Stimulated activated CD8-positive, alpha-beta memory T cell treated with anti-CD3 and anti-CD28 coated beads, Interleukin-15, amount 100 ng/mL, for 24 hours (primary cell): ENCODE data around the gene HDAC10.
"Not testable (repeated sequence)": the region's sequence is repeated elsewhere in the genome, so short reads cannot be mapped to it uniquely, and the experiment has no call there.

Experiments
- DNase-seq: peaks from one replicate; pipeline ENCODE4 v3.0.0-alpha.2; 2020; ENCODE audit warnings: low read depth

Gene HDAC10

GRCh38 chr22:50284479-50284878 is 33.4 kb upstream of the HDAC10 start:
- no peak for DNase-seq

- DNase-seq = no peak
These were observed 32.8 kb upstream of the HDAC10 start for GRCh38 chr22:50283821-50284220.

GRCh38 chr22:50282361-50283155 is 31.5 kb upstream of the HDAC10 start:
- DNase-seq = no peak

- DNase-seq = no peak
These were observed 30.9 kb upstream of the HDAC10 start for GRCh38 chr22:50281957-50282356.

- DNase-seq = no peak
These were observed 30.3 kb upstream of the HDAC10 start for GRCh38 chr22:50281384-50281760.

GRCh38 chr22:50280708-50281383 is 29.8 kb upstream of the HDAC10 start:
- DNase-seq = no peak

- no peak for DNase-seq
These were observed 29.1 kb upstream of the HDAC10 start for GRCh38 chr22:50280022-50280707.

GRCh38 chr22:50278956-50279619 is 28.0 kb upstream of the HDAC10 start:
- DNase-seq = no peak

GRCh38 chr22:50278461-50278860 is 27.4 kb upstream of the HDAC10 start:
- no peak for DNase-seq

- no peak for DNase-seq
These were observed 26.7 kb upstream of the HDAC10 start for GRCh38 chr22:50277761-50278160.

GRCh38 chr22:50276143-50276542 is 25.1 kb upstream of the HDAC10 start:
- no peak for DNase-seq

- no peak for DNase-seq
These were observed 24.4 kb upstream of the HDAC10 start for GRCh38 chr22:50275181-50276055.

GRCh38 chr22:50274771-50275170 is 23.7 kb upstream of the HDAC10 start:
- no peak for DNase-seq

GRCh38 chr22:50274311-50274710 is 23.2 kb upstream of the HDAC10 start:
- DNase-seq = no peak

GRCh38 chr22:50273781-50274180 is 22.7 kb upstream of the HDAC10 start:
- not testable (repeated sequence) for DNase-seq

- not testable (repeated sequence) for DNase-seq
These were observed 22.3 kb upstream of the HDAC10 start for GRCh38 chr22:50273352-50273751.

- DNase-seq = no peak
These were observed 21.2 kb upstream of the HDAC10 start for GRCh38 chr22:50272044-50272802.

GRCh38 chr22:50271519-50271970 is 20.5 kb upstream of the HDAC10 start:
- DNase-seq = no peak

GRCh38 chr22:50270666-50271394 is 19.8 kb upstream of the HDAC10 start:
- no peak for DNase-seq
